Testis (tissue), 2 donors: ENCODE data around the gene RPTN.

Experiments
- CTCF ChIP-seq, 3 experiments: fragments of 450-650 bp in 2 of 3; fragments of 200-600 bp in 1 of 3; sonication (generic) in 1 of 3; IDR thresholded peaks; one replicate each; pipeline ENCODE4 v1.5.1; 2016 to 2019; ENCODE audit warnings: antibody characterized with exemption in 3 of 3, mild to moderate bottlenecking in 2 of 3, moderate library complexity in 1 of 3
- POLR2A ChIP-seq: fragments of 450-650 bp; IDR thresholded peaks from one replicate; pipeline ENCODE4 v1.6.1; 2017; ENCODE audit warnings: antibody characterized with exemption, mild to moderate bottlenecking, moderate library complexity

GRCh38 chr1:152188673-152189591, 29.9 kb upstream of the RPTN start:
- peak; percentile 86 to 94 (median 88) for TF ChIP-seq CTCF (IDR thresholded peaks at IDR 0.05)
- no peak for TF ChIP-seq POLR2A
